Memory B cell (primary cell): ENCODE measurements around the gene NAT14.

ENCODE experiments used
- ATAC-seq: fragments of 150-1000 bp; cut with Tn5 transposase; 2 replicates; pipeline ENCODE4 v1.10.0; 2021; ENCODE audit warnings: low read depth, mild to moderate bottlenecking, moderate library complexity
- DNase-seq, 2 donors: peaks; one replicate each; pipeline ENCODE4 v3.0.0; 2022; ENCODE audit warnings: low spot score in 2 of 2
- H3K27ac Mint-ChIP-seq: one replicate; pipeline ENCODE4 v1.8.0; 2022; ENCODE audit warnings: mild to moderate bottlenecking, moderate library complexity, mixed read lengths
- H3K27me3 Mint-ChIP-seq: one replicate; pipeline ENCODE4 v1.8.0; 2022; ENCODE audit warnings: mixed read lengths
- H3K36me3 Mint-ChIP-seq: one replicate; pipeline ENCODE4 v1.8.0; 2022; ENCODE audit warnings: mild to moderate bottlenecking, mixed read lengths
- H3K4me1 Mint-ChIP-seq: one replicate; pipeline ENCODE4 v1.8.0; 2022; ENCODE audit warnings: mixed read lengths
- H3K4me3 Mint-ChIP-seq: one replicate; pipeline ENCODE4 v1.8.0; 2022; ENCODE audit warnings: mild to moderate bottlenecking, moderate library complexity, mixed read lengths
- H3K9me3 Mint-ChIP-seq: one replicate; pipeline ENCODE4 v1.8.0; 2022; ENCODE audit warnings: mixed read lengths

The NAT14 gene

GRCh38 chr19:55471266-55471665, 13.7 kb upstream of the NAT14 start:
- no peak for ATAC-seq
- Mint-ChIP-seq H3K4me3 (no peak overlapping the region), H3K27me3 (no peaks in the 10 kb centered on the region), H3K9me3 (no peaks in the 10 kb centered on the region), H3K27ac (no peak overlapping the region), H3K4me1 (peaks cover 3% of the 10 kb centered on the region), H3K36me3 (no peaks in the 10 kb centered on the region)
- no peak for DNase-seq

GRCh38 chr19:55472463-55472862, 12.5 kb upstream of the NAT14 start:
- no peaks in the 10 kb centered on the region for H3K36me3 Mint-ChIP-seq
- H3K4me1 Mint-ChIP-seq, result peaks cover 3% of the 10 kb centered on the region
- no peak overlapping the region for H3K4me3 Mint-ChIP-seq
- H3K27ac Mint-ChIP-seq, result no peak overlapping the region
- no peaks in the 10 kb centered on the region for H3K27me3 Mint-ChIP-seq
- no peak for DNase-seq
- no peaks in the 10 kb centered on the region for H3K9me3 Mint-ChIP-seq
- no peak for ATAC-seq

- peaks cover 8% of the 10 kb centered on the region for H3K4me1 Mint-ChIP-seq
- no peak for ATAC-seq
Observed at GRCh38 chr19:55473225-55474012, 11.6 kb upstream of the NAT14 start.

GRCh38 chr19:55474269-55475265, 10.4 kb upstream of the NAT14 start:
- Mint-ChIP-seq H3K4me1 (peaks cover 17% of the 10 kb centered on the region), H3K27ac (no peak overlapping the region), H3K4me3 (peak overlapping the region; percentile 43), H3K9me3 (no peaks in the 10 kb centered on the region), H3K27me3 (no peaks in the 10 kb centered on the region), H3K36me3 (peaks cover 8% of the 10 kb centered on the region)
- no peak for DNase-seq
- no peak for ATAC-seq

More at GRCh38 chr19:55473225-55474012, 11.6 kb upstream of the NAT14 start:
- Mint-ChIP-seq H3K4me3 (no peak overlapping the region), H3K9me3 (no peaks in the 10 kb centered on the region), H3K27me3 (no peaks in the 10 kb centered on the region), H3K27ac (no peak overlapping the region), H3K36me3 (no peaks in the 10 kb centered on the region)
- DNase-seq, result no peak

- peak; percentile 91 for ATAC-seq
- Mint-ChIP-seq H3K36me3 (peaks cover 12% of the 10 kb centered on the region), H3K9me3 (no peaks in the 10 kb centered on the region), H3K27ac (peak within 1 kb of the TSS; percentile 92), H3K27me3 (no peaks in the 10 kb centered on the region), H3K4me1 (peaks cover 21% of the 10 kb centered on the region), H3K4me3 (peak within 1 kb of the TSS; percentile 89)
- peak; percentile 93 to 96 for DNase-seq
Observed at GRCh38 chr19:55476100-55476775, 8.8 kb upstream of the NAT14 start, which contains the start of gene ZNF628. TSS of gene ZNF628 (plus strand) at chr19:55476617. CDS start at chr19:55479911, 3,294 bp downstream.

- H3K27ac Mint-ChIP-seq, result no peak overlapping the region
Observed at GRCh38 chr19:55477905-55478304, 7.1 kb upstream of the NAT14 start.

GRCh38 chr19:55478364-55478763, 6.6 kb upstream of the NAT14 start:
- DNase-seq, result no peak
- Mint-ChIP-seq H3K27me3 (no peaks in the 10 kb centered on the region), H3K4me1 (peaks cover 21% of the 10 kb centered on the region), H3K36me3 (peaks cover 12% of the 10 kb centered on the region), H3K27ac (peak overlapping the region; percentile 30), H3K4me3 (peak overlapping the region; percentile 52), H3K9me3 (no peaks in the 10 kb centered on the region)
- ATAC-seq, result no peak

More at GRCh38 chr19:55477905-55478304, 7.1 kb upstream of the NAT14 start:
- Mint-ChIP-seq H3K4me1 (peaks cover 21% of the 10 kb centered on the region), H3K36me3 (peaks cover 12% of the 10 kb centered on the region), H3K27me3 (no peaks in the 10 kb centered on the region), H3K4me3 (peak overlapping the region; percentile 52), H3K9me3 (no peaks in the 10 kb centered on the region)
- DNase-seq, result no peak
- no peak for ATAC-seq

- Mint-ChIP-seq H3K4me3 (no peak overlapping the region), H3K27ac (peak overlapping the region; percentile 30), H3K36me3 (peaks cover 12% of the 10 kb centered on the region), H3K27me3 (no peaks in the 10 kb centered on the region), H3K4me1 (peaks cover 21% of the 10 kb centered on the region), H3K9me3 (no peaks in the 10 kb centered on the region)
- DNase-seq (no peak), ATAC-seq (no peak)
Observed at GRCh38 chr19:55479045-55479444, 5.9 kb upstream of the NAT14 start.

- peak overlapping the region; percentile 2 for H3K4me3 Mint-ChIP-seq
- DNase-seq, result no peak
- H3K9me3 Mint-ChIP-seq, result no peaks in the 10 kb centered on the region
- H3K27me3 Mint-ChIP-seq, result no peaks in the 10 kb centered on the region
- H3K4me1 Mint-ChIP-seq, result peaks cover 21% of the 10 kb centered on the region
- H3K27ac Mint-ChIP-seq, result peak overlapping the region; percentile 30
- no peak for ATAC-seq
- peaks cover 12% of the 10 kb centered on the region for H3K36me3 Mint-ChIP-seq
Observed at GRCh38 chr19:55479451-55480230, 5.3 kb upstream of the NAT14 start.

- ATAC-seq (no peak), DNase-seq (no peak)
- Mint-ChIP-seq H3K27me3 (no peaks in the 10 kb centered on the region), H3K4me3 (no peak overlapping the region), H3K4me1 (peaks cover 25% of the 10 kb centered on the region), H3K36me3 (peaks cover 12% of the 10 kb centered on the region), H3K27ac (no peak overlapping the region), H3K9me3 (no peaks in the 10 kb centered on the region)
Observed at GRCh38 chr19:55481148-55481793, 3.7 kb upstream of the NAT14 start.

GRCh38 chr19:55481794-55482155, 3.2 kb upstream of the NAT14 start:
- Mint-ChIP-seq H3K9me3 (no peaks in the 10 kb centered on the region), H3K36me3 (peaks cover 12% of the 10 kb centered on the region), H3K4me3 (no peak overlapping the region), H3K4me1 (peaks cover 25% of the 10 kb centered on the region), H3K27me3 (no peaks in the 10 kb centered on the region), H3K27ac (no peak overlapping the region)
- DNase-seq, result no peak
- ATAC-seq, result no peak

GRCh38 chr19:55482156-55482961, 2.6 kb upstream of the NAT14 start:
- Mint-ChIP-seq H3K27me3 (no peaks in the 10 kb centered on the region), H3K4me1 (peaks cover 25% of the 10 kb centered on the region), H3K4me3 (no peak overlapping the region), H3K36me3 (peaks cover 12% of the 10 kb centered on the region), H3K27ac (no peak overlapping the region), H3K9me3 (no peaks in the 10 kb centered on the region)
- ATAC-seq (no peak), DNase-seq (no peak)
